Measurements from ENCODE around the gene PTPRD.

Gene PTPRD

DNA sequence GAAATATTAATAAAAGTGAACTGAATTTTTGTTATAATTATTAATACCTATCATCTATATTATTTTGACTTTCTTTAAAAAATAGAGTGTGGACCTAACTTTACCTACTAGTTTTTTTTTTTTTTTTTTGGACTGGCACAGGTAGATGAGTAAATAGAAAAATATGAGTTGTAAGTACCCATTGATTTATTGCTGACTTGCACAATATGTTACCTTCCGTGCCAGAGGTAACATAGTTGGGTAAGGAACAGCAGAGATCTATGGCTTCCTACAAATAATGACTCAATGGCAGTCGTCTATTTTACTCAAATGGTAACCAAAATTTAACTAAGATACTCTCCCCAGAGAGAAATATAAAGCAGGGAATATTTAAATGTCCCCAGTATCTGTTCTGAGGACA lies 1212.8 kb downstream of the PTPRD start:
- Histone ChIP-seq H3K27ac (ENCODE audit: low read depth, low read length) (no peak overlapping the region), H3K79me2 (ENCODE audit: insufficient read depth, low read length) (no peaks in the 10 kb centered on the region), H3K9me3 (ENCODE audit: insufficient read depth, low read length) (no peaks in the 10 kb centered on the region), H3F3A (ENCODE audit: insufficient read depth) (no peaks in the 10 kb centered on the region), H3K4me2 (ENCODE audit: low read depth, low read length, poor library complexity, severe bottlenecking) (no peak overlapping the region), H3K9ac (ENCODE audit: low read length) (no peak overlapping the region), H3K27me3 (ENCODE audit: low read length) (no peaks in the 10 kb centered on the region), H3K4me3 (ENCODE audit: insufficient read depth, low read length, poor library complexity, severe bottlenecking) (no peak overlapping the region), H3K36me3 (ENCODE audit: low read length) (no peaks in the 10 kb centered on the region), H2AFZ (ENCODE audit: low read depth, low read length, severe bottlenecking) (no peak overlapping the region), H3K9me2 (replicated peaks; ENCODE audit: insufficient read depth, low read length) (no peaks in the 10 kb centered on the region), H4K20me1 (ENCODE audit: low read depth, low read length) (no peaks in the 10 kb centered on the region)
- TF ChIP-seq EZH2phosphoT487 (conservative IDR thresholded peaks at IDR 0.05; ENCODE audit: low read length): no peak
- TF ChIP-seq, protein P1, sequence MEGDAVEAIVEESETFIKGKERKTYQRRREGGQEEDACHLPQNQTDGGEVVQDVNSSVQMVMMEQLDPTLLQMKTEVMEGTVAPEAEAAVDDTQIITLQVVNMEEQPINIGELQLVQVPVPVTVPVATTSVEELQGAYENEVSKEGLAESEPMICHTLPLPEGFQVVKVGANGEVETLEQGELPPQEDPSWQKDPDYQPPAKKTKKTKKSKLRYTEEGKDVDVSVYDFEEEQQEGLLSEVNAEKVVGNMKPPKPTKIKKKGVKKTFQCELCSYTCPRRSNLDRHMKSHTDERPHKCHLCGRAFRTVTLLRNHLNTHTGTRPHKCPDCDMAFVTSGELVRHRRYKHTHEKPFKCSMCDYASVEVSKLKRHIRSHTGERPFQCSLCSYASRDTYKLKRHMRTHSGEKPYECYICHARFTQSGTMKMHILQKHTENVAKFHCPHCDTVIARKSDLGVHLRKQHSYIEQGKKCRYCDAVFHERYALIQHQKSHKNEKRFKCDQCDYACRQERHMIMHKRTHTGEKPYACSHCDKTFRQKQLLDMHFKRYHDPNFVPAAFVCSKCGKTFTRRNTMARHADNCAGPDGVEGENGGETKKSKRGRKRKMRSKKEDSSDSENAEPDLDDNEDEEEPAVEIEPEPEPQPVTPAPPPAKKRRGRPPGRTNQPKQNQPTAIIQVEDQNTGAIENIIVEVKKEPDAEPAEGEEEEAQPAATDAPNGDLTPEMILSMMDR (IDR thresholded peaks at IDR 0.05; ENCODE audit: insufficient read depth, low read length, poor library complexity, severe bottlenecking): no peak

DNA sequence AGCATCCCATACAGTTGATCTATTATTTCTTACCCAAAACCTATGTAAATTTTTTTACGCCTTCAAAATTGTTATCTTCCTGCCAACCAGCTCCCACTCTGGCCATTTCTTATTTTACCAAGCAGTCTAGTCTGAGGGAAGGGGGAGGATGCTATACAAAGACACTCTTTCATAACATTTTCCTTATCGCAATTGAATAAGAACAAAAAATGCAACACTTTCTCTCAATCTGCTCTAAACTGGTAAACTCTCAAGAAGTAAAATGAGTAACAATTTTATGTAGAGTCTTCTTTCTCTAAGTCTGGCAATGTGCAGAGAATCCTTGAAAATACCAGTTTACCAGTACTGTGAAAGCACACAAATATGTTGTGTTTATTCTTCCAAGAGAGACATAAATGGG lies 1216.3 kb downstream of the PTPRD start:
- Histone ChIP-seq H3K4me2 (ENCODE audit: low read depth, low read length, poor library complexity, severe bottlenecking) (no peak overlapping the region), H3K9me3 (ENCODE audit: insufficient read depth, low read length) (no peaks in the 10 kb centered on the region), H3K9ac (ENCODE audit: low read length) (no peak overlapping the region), H4K20me1 (ENCODE audit: low read depth, low read length) (no peaks in the 10 kb centered on the region), H3K27me3 (ENCODE audit: low read length) (no peaks in the 10 kb centered on the region), H3K4me3 (ENCODE audit: insufficient read depth, low read length, poor library complexity, severe bottlenecking) (no peak overlapping the region), H3F3A (ENCODE audit: insufficient read depth) (no peaks in the 10 kb centered on the region), H3K9me2 (replicated peaks; ENCODE audit: insufficient read depth, low read length) (no peaks in the 10 kb centered on the region), H3K27ac (ENCODE audit: low read depth, low read length) (no peak overlapping the region), H3K79me2 (ENCODE audit: insufficient read depth, low read length) (no peaks in the 10 kb centered on the region), H2AFZ (ENCODE audit: low read depth, low read length, severe bottlenecking) (no peak overlapping the region), H3K36me3 (ENCODE audit: low read length) (no peaks in the 10 kb centered on the region)
- TF ChIP-seq, protein P1 (IDR thresholded peaks at IDR 0.05; ENCODE audit: insufficient read depth, low read length, poor library complexity, severe bottlenecking): no peak
- TF ChIP-seq EZH2phosphoT487 (conservative IDR thresholded peaks at IDR 0.05; ENCODE audit: low read length): no peak

DNA sequence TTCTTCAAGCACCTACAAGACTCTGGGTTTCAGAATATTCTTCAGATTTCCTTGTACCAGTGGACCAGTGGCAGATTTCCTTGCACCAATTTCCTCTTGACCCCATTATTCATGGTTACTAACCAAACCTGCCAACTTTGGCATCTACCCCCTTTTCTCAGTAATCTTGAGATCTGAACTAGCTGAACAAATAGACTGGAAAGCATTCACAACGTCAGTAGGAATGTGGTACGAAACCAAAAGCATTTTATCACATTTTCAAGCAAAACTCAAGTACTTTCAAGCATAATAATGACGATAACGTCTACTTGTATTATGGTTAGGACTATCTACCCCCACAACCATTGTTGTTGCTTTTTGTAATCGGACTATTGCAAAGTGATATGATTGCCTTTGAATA lies 1217.3 kb downstream of the PTPRD start:
- Histone ChIP-seq H3K36me3 (ENCODE audit: low read length) (no peaks in the 10 kb centered on the region), H2AFZ (ENCODE audit: low read depth, low read length, severe bottlenecking) (no peak overlapping the region), H3K9me2 (replicated peaks; ENCODE audit: insufficient read depth, low read length) (no peaks in the 10 kb centered on the region), H3K27me3 (ENCODE audit: low read length) (no peaks in the 10 kb centered on the region), H3F3A (ENCODE audit: insufficient read depth) (no peaks in the 10 kb centered on the region), H3K4me2 (ENCODE audit: low read depth, low read length, poor library complexity, severe bottlenecking) (no peak overlapping the region), H3K4me3 (ENCODE audit: insufficient read depth, low read length, poor library complexity, severe bottlenecking) (no peak overlapping the region), H4K20me1 (ENCODE audit: low read depth, low read length) (no peaks in the 10 kb centered on the region), H3K27ac (ENCODE audit: low read depth, low read length) (no peak overlapping the region), H3K9me3 (ENCODE audit: insufficient read depth, low read length) (no peaks in the 10 kb centered on the region), H3K9ac (ENCODE audit: low read length) (no peak overlapping the region), H3K79me2 (ENCODE audit: insufficient read depth, low read length) (no peaks in the 10 kb centered on the region)
- TF ChIP-seq, protein P1 (IDR thresholded peaks at IDR 0.05; ENCODE audit: insufficient read depth, low read length, poor library complexity, severe bottlenecking): no peak
- no peak for TF ChIP-seq EZH2phosphoT487 (conservative IDR thresholded peaks at IDR 0.05; ENCODE audit: low read length)
